GM19023 (cell line): ENCODE results near the gene RPL23.

Experiments used
- ATAC-seq: cut with Tn5 transposase; IDR thresholded peaks from one replicate; pipeline ENCODE4 v1.9.1; 2021; ENCODE audit warnings: mild to moderate bottlenecking, moderate library complexity; ENCODE audit not compliant: unreplicated experiment

Gene RPL23

GRCh38 chr17:38885044-38885727, 31.7 kb upstream of the RPL23 start:
- no peak for ATAC-seq

DNA sequence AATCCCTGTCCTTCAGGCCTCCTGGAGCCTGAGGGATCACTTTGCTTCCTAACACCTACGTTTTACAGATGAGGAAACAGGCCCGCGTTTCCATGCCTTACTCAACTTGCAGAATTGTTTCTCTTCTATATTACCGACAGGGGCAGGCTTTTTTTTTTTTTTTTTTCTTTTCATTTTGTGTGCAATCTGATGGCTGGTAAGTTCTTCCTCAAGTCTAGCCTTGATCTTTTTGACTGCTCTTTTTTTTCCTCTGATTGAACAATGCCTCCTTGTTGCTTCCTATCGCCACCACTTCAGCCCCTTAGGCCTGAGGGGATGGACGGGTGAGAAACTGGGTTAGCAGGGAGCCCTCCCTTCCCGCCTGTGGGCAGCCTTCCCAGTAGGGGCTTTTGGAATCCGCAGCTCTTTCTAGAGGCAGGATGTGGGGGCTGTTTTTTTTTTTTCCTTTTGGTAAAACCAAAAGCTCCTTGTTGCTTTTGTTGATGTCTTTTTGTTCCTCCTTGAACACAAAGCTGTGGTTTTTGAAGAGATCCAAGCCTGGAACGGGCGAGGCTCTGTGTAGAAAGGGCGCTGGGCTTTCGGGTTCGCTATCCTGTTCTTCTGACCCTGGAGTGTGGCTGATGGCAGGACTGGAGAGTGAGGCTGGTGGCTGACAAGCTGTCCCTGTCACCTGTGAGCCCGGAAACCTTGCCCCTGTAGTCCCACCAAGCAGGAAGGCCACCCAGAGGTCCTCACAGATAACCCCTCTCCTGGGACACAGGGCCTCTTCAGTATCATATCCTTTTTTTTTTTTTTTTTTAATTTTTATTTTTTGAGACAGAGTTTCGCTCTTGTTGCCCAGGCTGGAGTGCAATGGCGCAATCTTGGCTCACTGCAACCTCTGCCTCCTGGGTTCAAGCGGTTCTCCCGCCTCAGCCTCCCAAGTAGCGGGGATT, 30.3 kb upstream of the RPL23 start:
- ATAC-seq: no peak

- ATAC-seq: no peak
Measured at GRCh38 chr17:38882870-38883269, 29.3 kb upstream of the RPL23 start.

DNA sequence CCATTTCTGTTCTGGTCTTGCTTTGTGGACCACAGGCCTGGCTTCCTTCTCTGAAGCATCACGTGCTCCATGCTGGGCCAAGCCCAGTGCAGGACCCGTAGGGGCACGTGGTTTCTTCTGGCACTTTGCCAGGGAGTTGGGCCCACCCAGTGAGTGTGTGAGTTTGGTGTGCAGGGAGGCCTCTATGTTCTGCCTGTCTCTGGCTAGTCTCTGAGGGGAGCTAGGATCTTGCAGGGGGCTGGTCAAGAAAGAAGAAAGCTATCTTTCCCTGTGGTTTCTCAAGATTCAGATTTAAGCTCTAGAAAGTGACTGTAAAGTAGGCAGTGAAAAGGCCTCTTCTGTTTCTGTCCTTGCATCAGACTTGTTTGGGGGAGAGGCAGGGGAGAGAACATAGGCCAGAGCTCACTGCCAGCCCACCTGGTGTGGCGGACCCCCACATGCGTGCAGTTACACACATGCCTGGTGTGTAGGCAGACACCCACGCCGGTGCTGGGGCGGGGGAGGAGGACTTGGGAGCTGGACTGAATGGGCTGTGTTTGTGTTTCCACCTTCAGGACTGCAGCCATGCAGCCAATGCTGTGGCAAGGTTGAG, 28.2 kb upstream of the RPL23 start:
- ATAC-seq: no peak

- no peak for ATAC-seq
Measured at GRCh38 chr17:38879878-38880665, 26.6 kb upstream of the RPL23 start.

GRCh38 chr17:38877130-38877851, 23.8 kb upstream of the RPL23 start:
- ATAC-seq: no peak

DNA sequence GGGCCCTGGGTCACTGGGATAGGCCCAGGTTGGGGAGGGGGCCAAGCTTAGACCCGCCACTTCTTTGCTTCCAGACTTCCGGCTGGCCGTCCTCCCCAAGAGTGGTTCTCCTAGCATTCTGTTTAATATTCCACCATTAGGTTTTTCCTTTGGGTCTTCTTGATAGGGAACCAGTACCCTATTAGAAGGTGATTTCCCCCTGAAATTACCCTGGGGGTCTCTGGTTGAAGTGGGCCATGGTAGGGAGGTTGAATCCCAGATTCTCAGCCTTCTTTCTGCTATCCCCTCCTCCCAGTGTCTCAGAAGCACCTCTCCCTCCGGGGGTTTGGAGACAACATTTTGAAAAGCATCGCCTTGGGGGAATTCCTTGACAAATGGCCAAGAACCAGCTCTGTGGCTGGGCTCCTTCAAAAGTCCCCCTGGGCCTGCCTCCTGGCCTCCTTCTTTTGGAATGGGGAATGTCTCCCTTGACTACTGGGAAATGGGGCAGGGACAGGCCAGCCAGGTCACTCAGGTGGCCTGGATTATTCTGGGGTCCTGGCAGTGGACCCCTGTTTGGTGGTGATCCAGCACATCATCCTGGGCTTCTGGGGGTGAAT, 22.1 kb upstream of the RPL23 start:
- no peak for ATAC-seq

- no peak for ATAC-seq
Measured at GRCh38 chr17:38874505-38875400, 21.2 kb upstream of the RPL23 start.

GRCh38 chr17:38873640-38874380, 20.3 kb upstream of the RPL23 start:
- no peak for ATAC-seq

DNA sequence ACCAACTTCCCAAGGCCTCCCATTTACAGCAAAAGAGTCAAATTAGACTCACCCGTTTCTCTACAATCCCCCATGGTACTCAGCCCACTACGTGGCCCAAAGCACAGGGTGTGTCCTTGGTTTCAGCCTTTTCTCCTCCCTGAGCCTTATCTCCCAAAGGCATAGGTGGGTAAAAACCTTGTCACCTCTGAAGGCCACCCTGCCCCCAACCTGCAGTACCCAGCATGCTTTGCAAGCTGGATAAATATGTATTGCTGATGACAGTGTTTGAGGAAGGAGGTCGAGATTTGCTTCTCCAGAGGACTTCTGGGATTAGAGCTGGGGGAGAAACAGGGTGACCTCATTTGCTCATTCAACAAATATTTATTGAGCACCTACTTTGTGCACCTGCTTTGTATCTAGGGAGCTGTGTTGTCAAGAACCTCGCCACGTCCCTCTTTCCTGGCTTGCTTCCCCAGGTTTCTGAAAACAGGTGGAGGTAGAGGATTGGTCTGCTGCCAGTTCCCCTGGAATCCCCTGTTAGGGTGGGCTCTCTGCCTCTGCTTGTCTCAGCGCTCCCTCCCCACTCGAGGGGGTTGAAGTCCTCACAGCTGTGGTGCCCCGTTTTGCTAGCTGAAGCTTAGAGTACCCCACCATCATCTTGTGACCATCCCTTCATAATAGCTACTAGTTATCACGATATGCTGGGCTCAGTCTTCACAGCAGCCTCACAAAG, 19.3 kb upstream of the RPL23 start:
- ATAC-seq: no peak

DNA sequence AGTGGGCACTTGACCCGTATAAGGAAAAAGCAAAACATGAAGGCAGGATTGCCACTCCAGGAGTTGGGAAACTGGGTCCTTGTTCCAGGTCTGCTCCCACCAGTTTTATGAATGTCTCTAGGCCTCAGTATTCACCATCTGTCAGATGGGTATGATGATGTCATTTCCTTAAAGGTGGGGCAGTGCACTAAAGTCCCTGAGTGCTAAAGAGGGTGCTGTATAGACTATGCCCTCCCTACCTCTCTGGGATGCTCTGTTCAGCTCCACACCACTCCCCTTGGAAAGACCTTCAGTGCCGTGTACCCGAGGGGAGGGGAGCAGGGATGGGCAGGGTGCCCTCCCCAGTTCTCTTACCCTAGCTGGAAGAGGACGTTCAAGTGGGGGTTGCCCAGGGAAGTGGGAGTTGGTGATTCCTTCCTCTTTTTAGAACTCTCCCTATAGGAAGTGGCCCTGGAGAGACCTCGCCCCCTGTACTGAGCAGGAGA, 18.5 kb upstream of the RPL23 start:
- no peak for ATAC-seq

- ATAC-seq: no peak
Measured at GRCh38 chr17:38871247-38872015, 17.9 kb upstream of the RPL23 start.

DNA sequence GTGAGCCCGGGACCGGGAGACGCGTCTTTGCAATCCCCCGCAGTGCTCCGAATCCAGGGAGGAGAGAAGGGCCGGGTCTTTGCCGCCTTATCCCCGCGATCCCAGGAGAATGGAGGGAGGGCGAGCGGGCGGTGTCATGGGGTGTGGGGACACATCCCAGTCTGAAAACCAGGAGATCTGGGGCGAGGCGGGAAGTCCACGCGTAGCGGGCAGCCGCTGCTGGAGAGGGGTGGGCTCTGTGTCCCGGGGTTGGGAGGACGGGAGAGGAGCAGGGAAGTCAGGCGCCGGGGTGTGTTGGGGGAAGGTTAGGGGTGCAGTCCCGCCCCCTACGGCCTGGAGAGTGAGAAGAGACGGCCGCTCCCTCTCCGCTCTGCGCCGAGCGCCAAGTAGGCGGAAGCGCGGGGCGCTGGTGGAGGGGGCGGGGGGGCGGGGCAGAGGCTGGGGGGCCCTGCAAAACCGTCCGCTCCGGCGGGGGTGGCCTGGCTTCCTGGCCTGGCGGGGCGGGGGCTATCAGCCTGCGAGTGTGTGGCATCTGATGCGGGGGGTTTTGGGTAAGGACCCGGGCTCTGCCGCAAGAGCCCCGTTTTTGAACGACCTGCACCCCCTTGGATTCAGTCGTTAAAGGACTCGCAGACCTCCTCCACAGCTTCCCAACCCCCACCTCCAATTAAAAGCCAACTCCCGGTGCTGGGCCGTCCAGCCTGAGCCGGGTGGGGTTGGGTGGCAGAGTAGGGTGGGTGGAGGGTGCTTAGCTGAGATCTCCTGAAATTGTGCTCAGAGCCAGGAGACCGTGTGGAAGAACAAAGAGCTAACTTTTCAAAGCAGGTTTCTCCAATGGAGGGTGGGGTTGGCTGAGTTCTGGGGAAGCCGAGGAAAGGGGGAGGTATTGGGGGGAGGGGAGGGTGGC, 17.0 kb upstream of the RPL23 start:
- peak; percentile 34 for ATAC-seq

DNA sequence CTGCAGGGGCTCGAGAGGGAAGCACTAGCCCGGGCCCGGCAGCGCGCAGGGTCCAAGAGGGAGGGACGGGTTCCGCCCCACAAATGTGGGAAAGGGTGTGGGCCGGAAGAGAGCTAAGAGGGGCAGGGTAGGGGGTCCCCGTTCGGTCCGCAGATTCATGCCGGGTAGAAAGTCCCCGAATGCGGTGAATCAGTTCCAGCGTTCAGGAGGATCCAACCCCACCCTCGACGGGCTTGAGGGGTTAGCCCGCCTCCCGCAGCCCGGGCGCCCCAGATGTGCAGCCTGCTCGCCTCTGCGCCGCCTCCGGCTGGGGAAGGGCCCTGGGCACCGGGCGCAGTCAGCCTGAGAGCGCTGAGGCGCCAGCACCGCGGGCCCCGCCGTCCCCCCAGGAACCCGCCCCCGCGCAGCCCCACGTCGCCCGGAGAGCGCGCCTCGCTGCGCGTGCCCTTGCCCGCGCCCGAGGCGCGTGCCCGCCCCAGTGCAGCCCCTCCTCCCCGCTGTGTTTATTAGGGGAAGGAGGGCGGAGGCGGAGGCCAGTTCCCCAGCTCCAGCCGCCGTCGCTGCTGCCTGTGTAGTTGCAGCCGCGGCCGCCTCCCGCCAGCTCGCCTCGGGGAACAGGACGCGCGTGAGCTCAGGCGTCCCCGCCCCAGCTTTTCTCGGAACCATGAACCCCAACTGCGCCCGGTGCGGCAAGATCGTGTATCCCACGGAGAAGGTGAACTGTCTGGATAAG, 16.2 kb upstream of the RPL23 start, which contains the start of gene LASP1:
Gene LASP1 (plus strand): TSS at position 533 of the 733 bp plus-strand sequence. CDS start 132 bp downstream, at position 665.
- peak; percentile 38 for ATAC-seq
